ENCODE data around the gene S100A8. TPM values are rescaled to one million over a fixed set of nuclear protein-coding genes. Genes with fewer than 3 reads are reported as not detected.

Gene S100A8
- total RNA-seq, 4 donors from 2014 or later, result 5.7 to 38.4 (median 19.5) TPM

- no peak within 1 kb of the TSS for H3K4me3 ChIP-seq
- H3K9me3 ChIP-seq, result no peaks in the 10 kb centered on the region
- H3K27me3 ChIP-seq, result no peaks in the 10 kb centered on the region
- no peak within 1 kb of the TSS for H3K27ac ChIP-seq
- peak; percentile 20 to 46 for DNase-seq (ENCODE audit: low spot score in 2 of 2)
- H3K36me3 ChIP-seq, result no peaks in the 10 kb centered on the region
- TF ChIP-seq POLR2A (IDR thresholded peaks at IDR 0.05) (no peak), POLR2AphosphoS5 (IDR thresholded peaks at IDR 0.05) (no peak), EP300 (IDR thresholded peaks at IDR 0.05) (no peak), CTCF (IDR thresholded peaks at IDR 0.05) (no peak)
- peaks cover 12% of the 10 kb centered on the region for H3K4me1 ChIP-seq
- WGBS, result 67% methylated on average over 1 of the region's 1 CpG
Observed at GRCh38 chr1:153375511-153375910, 15.4 kb downstream of the S100A8 start, which contains the start of gene S100A12. Gene S100A12, minus strand, starts transcription at chr1:153375621. Its CDS starts 1,029 bp downstream, at chr1:153374592.

GRCh38 chr1:153374071-153374470 lies 16.8 kb downstream of the S100A8 start:
- 68% methylated on average over 2 of the region's 2 CpGs for WGBS
- H3K27ac ChIP-seq, result no peak overlapping the region
- no peaks in the 10 kb centered on the region for H3K27me3 ChIP-seq
- TF ChIP-seq CTCF (IDR thresholded peaks at IDR 0.05), result no peak
- TF ChIP-seq POLR2A (IDR thresholded peaks at IDR 0.05), result no peak
- no peak for TF ChIP-seq POLR2AphosphoS5 (IDR thresholded peaks at IDR 0.05)
- TF ChIP-seq EP300 (IDR thresholded peaks at IDR 0.05), result no peak
- no peak overlapping the region for H3K4me3 ChIP-seq
- H3K36me3 ChIP-seq, result no peaks in the 10 kb centered on the region
- H3K9me3 ChIP-seq, result no peaks in the 10 kb centered on the region
- DNase-seq (ENCODE audit: low spot score in 2 of 2), result peak; percentile 28 to 40
- H3K4me1 ChIP-seq, result peaks cover 12% of the 10 kb centered on the region

- no peak for DNase-seq (ENCODE audit: low spot score in 2 of 2)
- Histone ChIP-seq H3K9me3 (no peaks in the 10 kb centered on the region), H3K36me3 (no peaks in the 10 kb centered on the region), H3K4me3 (no peak overlapping the region), H3K27ac (no peak overlapping the region), H3K4me1 (peaks cover 12% of the 10 kb centered on the region), H3K27me3 (no peaks in the 10 kb centered on the region)
- WGBS, result 91% methylated on average over 2 of the region's 2 CpGs
- TF ChIP-seq CTCF (IDR thresholded peaks at IDR 0.05) (no peak), EP300 (IDR thresholded peaks at IDR 0.05) (no peak), POLR2AphosphoS5 (IDR thresholded peaks at IDR 0.05) (no peak), POLR2A (IDR thresholded peaks at IDR 0.05) (no peak)
Observed at GRCh38 chr1:153372571-153372970, 18.3 kb downstream of the S100A8 start.

- TF ChIP-seq POLR2A (IDR thresholded peaks at IDR 0.05) (no peak), CTCF (IDR thresholded peaks at IDR 0.05) (no peak), EP300 (IDR thresholded peaks at IDR 0.05) (no peak), POLR2AphosphoS5 (IDR thresholded peaks at IDR 0.05) (no peak)
- 92% methylated on average over 1 of the region's 1 CpG for WGBS
- DNase-seq (ENCODE audit: low spot score in 2 of 2), result no peak
- no peaks in the 10 kb centered on the region for H3K27me3 ChIP-seq
- H3K9me3 ChIP-seq, result no peaks in the 10 kb centered on the region
- no peak overlapping the region for H3K27ac ChIP-seq
- H3K4me1 ChIP-seq, result peaks cover 10% of the 10 kb centered on the region
- H3K4me3 ChIP-seq, result no peak overlapping the region
- H3K36me3 ChIP-seq, result no peaks in the 10 kb centered on the region
Observed at GRCh38 chr1:153371231-153371630, 19.6 kb downstream of the S100A8 start.

GRCh38 chr1:153370146-153370545 lies 20.7 kb downstream of the S100A8 start:
- TF ChIP-seq CTCF (IDR thresholded peaks at IDR 0.05) (no peak), EP300 (IDR thresholded peaks at IDR 0.05) (no peak), POLR2AphosphoS5 (IDR thresholded peaks at IDR 0.05) (no peak), POLR2A (IDR thresholded peaks at IDR 0.05) (no peak)
- no peaks in the 10 kb centered on the region for H3K9me3 ChIP-seq
- no peaks in the 10 kb centered on the region for H3K27me3 ChIP-seq
- H3K4me1 ChIP-seq, result peaks cover 8% of the 10 kb centered on the region
- no peak for DNase-seq (ENCODE audit: low spot score in 2 of 2)
- WGBS, result 90% methylated on average over 3 of the region's 3 CpGs
- no peak overlapping the region for H3K4me3 ChIP-seq
- no peaks in the 10 kb centered on the region for H3K36me3 ChIP-seq
- H3K27ac ChIP-seq, result no peak overlapping the region

All from suprapubic skin (tissue), 4 donors.